ENCODE results near the gene CLCNKA.

DNA sequence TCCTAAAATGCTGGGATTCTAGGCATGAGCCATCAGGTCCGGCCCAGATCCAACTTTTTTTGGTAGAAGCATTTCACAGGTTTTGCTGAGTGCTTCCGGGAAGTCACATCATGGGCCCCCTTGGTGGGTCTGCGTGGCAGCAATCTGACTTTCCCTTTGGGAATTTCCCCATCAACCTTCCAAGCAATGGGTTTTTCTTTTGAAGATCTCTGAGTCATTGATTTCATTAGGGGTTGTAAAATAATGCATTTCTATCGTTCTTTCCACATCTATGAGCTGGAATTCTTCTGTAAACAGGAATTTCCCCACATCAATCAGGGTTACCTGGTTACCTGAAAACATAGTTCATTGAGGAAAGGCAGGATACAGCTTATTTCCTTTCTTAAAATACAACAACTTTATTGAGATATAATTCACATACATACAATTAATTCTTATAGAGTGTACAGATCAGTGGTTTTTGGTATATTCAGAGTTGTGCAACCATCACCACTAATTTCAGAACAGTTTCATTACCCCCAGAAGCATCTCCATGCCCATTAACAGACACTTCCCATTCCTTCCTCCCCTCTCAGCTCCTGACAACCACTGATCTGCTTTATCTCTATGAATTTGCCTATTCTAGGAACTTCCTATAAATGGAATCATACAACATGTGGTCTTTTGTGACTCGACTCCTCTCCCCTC lies 36.1 kb upstream of the CLCNKA start:
- TF ChIP-seq ZNF317 (CRISPR knock-in tag; IDR thresholded peaks at IDR 0.05; ENCODE audit: borderline replicate concordance, low read depth) (no peak), ZBTB21 (CRISPR knock-in tag; IDR thresholded peaks at IDR 0.05; ENCODE audit: borderline replicate concordance) (no peak), ZNF396 (CRISPR knock-in tag; IDR thresholded peaks at IDR 0.05; ENCODE audit: borderline replicate concordance) (no peak), ZNF416 (CRISPR knock-in tag; IDR thresholded peaks at IDR 0.05) (no peak), FOXJ3 (CRISPR knock-in tag; IDR thresholded peaks at IDR 0.05; ENCODE audit: borderline replicate concordance) (no peak), ATF1 (CRISPR knock-in tag; IDR thresholded peaks at IDR 0.05) (no peak), ETV6 (CRISPR knock-in tag; IDR thresholded peaks at IDR 0.05) (no peak), ZNF121 (CRISPR knock-in tag; IDR thresholded peaks at IDR 0.05) (no peak), TP53 (CRISPR knock-in tag; IDR thresholded peaks at IDR 0.05) (no peak)
- TF ChIP-seq, protein P1, sequence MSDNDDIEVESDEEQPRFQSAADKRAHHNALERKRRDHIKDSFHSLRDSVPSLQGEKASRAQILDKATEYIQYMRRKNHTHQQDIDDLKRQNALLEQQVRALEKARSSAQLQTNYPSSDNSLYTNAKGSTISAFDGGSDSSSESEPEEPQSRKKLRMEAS (CRISPR knock-in tag; IDR thresholded peaks at IDR 0.05), result no peak
- TF ChIP-seq, protein P2, sequence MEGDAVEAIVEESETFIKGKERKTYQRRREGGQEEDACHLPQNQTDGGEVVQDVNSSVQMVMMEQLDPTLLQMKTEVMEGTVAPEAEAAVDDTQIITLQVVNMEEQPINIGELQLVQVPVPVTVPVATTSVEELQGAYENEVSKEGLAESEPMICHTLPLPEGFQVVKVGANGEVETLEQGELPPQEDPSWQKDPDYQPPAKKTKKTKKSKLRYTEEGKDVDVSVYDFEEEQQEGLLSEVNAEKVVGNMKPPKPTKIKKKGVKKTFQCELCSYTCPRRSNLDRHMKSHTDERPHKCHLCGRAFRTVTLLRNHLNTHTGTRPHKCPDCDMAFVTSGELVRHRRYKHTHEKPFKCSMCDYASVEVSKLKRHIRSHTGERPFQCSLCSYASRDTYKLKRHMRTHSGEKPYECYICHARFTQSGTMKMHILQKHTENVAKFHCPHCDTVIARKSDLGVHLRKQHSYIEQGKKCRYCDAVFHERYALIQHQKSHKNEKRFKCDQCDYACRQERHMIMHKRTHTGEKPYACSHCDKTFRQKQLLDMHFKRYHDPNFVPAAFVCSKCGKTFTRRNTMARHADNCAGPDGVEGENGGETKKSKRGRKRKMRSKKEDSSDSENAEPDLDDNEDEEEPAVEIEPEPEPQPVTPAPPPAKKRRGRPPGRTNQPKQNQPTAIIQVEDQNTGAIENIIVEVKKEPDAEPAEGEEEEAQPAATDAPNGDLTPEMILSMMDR (IDR thresholded peaks at IDR 0.05), result no peak
- TF ChIP-seq, protein P3, sequence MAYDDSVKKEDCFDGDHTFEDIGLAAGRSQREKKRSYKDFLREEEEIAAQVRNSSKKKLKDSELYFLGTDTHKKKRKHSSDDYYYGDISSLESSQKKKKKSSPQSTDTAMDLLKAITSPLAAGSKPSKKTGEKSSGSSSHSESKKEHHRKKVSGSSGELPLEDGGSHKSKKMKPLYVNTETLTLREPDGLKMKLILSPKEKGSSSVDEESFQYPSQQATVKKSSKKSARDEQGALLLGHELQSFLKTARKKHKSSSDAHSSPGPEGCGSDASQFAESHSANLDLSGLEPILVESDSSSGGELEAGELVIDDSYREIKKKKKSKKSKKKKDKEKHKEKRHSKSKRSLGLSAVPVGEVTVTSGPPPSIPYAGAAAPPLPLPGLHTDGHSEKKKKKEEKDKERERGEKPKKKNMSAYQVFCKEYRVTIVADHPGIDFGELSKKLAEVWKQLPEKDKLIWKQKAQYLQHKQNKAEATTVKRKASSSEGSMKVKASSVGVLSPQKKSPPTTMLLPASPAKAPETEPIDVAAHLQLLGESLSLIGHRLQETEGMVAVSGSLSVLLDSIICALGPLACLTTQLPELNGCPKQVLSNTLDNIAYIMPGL (CRISPR knock-in tag; IDR thresholded peaks at IDR 0.05), result no peak
- TF ChIP-seq, protein P4, sequence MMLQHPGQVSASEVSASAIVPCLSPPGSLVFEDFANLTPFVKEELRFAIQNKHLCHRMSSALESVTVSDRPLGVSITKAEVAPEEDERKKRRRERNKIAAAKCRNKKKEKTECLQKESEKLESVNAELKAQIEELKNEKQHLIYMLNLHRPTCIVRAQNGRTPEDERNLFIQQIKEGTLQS (CRISPR knock-in tag; conservative IDR thresholded peaks at IDR 0.05), result no peak
- TF ChIP-seq, protein P5, sequence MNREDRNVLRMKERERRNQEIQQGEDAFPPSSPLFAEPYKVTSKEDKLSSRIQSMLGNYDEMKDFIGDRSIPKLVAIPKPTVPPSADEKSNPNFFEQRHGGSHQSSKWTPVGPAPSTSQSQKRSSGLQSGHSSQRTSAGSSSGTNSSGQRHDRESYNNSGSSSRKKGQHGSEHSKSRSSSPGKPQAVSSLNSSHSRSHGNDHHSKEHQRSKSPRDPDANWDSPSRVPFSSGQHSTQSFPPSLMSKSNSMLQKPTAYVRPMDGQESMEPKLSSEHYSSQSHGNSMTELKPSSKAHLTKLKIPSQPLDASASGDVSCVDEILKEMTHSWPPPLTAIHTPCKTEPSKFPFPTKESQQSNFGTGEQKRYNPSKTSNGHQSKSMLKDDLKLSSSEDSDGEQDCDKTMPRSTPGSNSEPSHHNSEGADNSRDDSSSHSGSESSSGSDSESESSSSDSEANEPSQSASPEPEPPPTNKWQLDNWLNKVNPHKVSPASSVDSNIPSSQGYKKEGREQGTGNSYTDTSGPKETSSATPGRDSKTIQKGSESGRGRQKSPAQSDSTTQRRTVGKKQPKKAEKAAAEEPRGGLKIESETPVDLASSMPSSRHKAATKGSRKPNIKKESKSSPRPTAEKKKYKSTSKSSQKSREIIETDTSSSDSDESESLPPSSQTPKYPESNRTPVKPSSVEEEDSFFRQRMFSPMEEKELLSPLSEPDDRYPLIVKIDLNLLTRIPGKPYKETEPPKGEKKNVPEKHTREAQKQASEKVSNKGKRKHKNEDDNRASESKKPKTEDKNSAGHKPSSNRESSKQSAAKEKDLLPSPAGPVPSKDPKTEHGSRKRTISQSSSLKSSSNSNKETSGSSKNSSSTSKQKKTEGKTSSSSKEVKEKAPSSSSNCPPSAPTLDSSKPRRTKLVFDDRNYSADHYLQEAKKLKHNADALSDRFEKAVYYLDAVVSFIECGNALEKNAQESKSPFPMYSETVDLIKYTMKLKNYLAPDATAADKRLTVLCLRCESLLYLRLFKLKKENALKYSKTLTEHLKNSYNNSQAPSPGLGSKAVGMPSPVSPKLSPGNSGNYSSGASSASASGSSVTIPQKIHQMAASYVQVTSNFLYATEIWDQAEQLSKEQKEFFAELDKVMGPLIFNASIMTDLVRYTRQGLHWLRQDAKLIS (CRISPR knock-in tag; IDR thresholded peaks at IDR 0.05; ENCODE audit: borderline replicate concordance), result no peak
